A673 (cell line): ENCODE results near the gene CNFN. TPM values are rescaled to one million over a fixed set of nuclear protein-coding genes. Genes with fewer than 3 reads are reported as not detected.

ENCODE experiments used
- BruUV-seq: library from RNA; stranded (reverse); fragments of 400-500 nt; replicated peaks from 2 replicates; lab custom pipeline; 2021; lab: Mats Ljungman, UMichigan
- CTCF ChIA-PET: fragments of 300-600 bp; sonication (Branson Sonifier 250); formaldehyde crosslinking; loops from one replicate; lab custom pipeline; 2022; ENCODE audit warnings: antibody characterized with exemption; lab: Charles Lee
- POLR2A ChIA-PET: fragments of 300-600 bp; sonication (Branson Sonifier 250); formaldehyde crosslinking; loops from one replicate; lab custom pipeline; 2022; ENCODE audit warnings: antibody characterized with exemption; ENCODE audit not compliant: low non-redundant PET; lab: Charles Lee
- DNase-seq: peaks from one replicate; pipeline ENCODE4 v3.0.0-alpha.2; 2015; ENCODE audit warnings: low spot score
- H3K27ac ChIP-seq: fragments of 200-600 bp; sonication (generic); 2 replicates; pipeline ENCODE4 v1.5.1; 2016; ENCODE audit warnings: mixed run types, low read depth, mild to moderate bottlenecking, mixed read lengths, antibody characterized with exemption, low read length; ENCODE audit not compliant: poor library complexity, severe bottlenecking
- H3K27me3 ChIP-seq: fragments of 200-600 bp; sonication (generic); replicated peaks from 2 replicates; pipeline ENCODE4 v1.6.1; 2017; ENCODE audit warnings: mixed run types, low read depth, mild to moderate bottlenecking, mixed read lengths, antibody characterized with exemption, low read length; ENCODE audit not compliant: insufficient read depth, poor library complexity
- H3K36me3 ChIP-seq: fragments of 200-600 bp; sonication (generic); 2 replicates; pipeline ENCODE4 v1.6.1; 2016; ENCODE audit warnings: mixed run types, mild to moderate bottlenecking, mixed read lengths, antibody characterized with exemption, low read length; ENCODE audit not compliant: insufficient read depth, poor library complexity, severe bottlenecking
- H3K4me1 ChIP-seq: fragments of 200-600 bp; sonication (generic); 2 replicates; pipeline ENCODE4 v1.6.1; 2017; ENCODE audit warnings: mixed run types, mild to moderate bottlenecking, mixed read lengths, antibody characterized with exemption, low read length; ENCODE audit not compliant: insufficient read depth, poor library complexity, severe bottlenecking
- H3K4me3 ChIP-seq: fragments of 200-600 bp; sonication (generic); 2 replicates; pipeline ENCODE4 v1.5.1; 2016; ENCODE audit warnings: low read depth, mixed run types, mild to moderate bottlenecking, mixed read lengths, low read length; ENCODE audit not compliant: poor library complexity, severe bottlenecking
- H3K9me3 ChIP-seq: fragments of 200-600 bp; sonication (generic); 2 replicates; pipeline ENCODE4 v1.6.1; 2016; ENCODE audit warnings: mixed run types, low read depth, mild to moderate bottlenecking, mixed read lengths, antibody characterized with exemption, low read length; ENCODE audit not compliant: poor library complexity, severe bottlenecking
- EZH2 ChIP-seq: fragments of 200-600 bp; sonication (generic); IDR thresholded peaks from 2 replicates; pipeline ENCODE4 v1.6.1; 2017; ENCODE audit warnings: borderline replicate concordance, low read depth, mild to moderate bottlenecking, mixed read lengths, antibody characterized with exemption, low read length; ENCODE audit not compliant: poor library complexity, severe bottlenecking
- intact Hi-C: fragments of 100-400 bp; cut with micrococcal nuclease; formaldehyde crosslinking; loops from one replicate; pipeline ENCODE4 v1.10.0; 2022; ENCODE audit not compliant: unreplicated experiment
- total RNA-seq: library from RNA; stranded (reverse); gene quantifications from 2 replicates; pipeline ENCODE4 v1.2.3, GENCODE V29; 2021
- TF ChIP-seq, protein P1 (sequence below): fragments of 300-800, 200-600 bp; sonication (generic); conservative IDR thresholded peaks from 2 replicates; pipeline ENCODE4 v1.5.1; 2017; ENCODE audit warnings: low read depth, mild to moderate bottlenecking, antibody characterized with exemption, low read length, moderate library complexity, mixed read lengths

Gene CNFN
- total RNA-seq, 1 experiment from 2014 or later = not detected

DNA sequence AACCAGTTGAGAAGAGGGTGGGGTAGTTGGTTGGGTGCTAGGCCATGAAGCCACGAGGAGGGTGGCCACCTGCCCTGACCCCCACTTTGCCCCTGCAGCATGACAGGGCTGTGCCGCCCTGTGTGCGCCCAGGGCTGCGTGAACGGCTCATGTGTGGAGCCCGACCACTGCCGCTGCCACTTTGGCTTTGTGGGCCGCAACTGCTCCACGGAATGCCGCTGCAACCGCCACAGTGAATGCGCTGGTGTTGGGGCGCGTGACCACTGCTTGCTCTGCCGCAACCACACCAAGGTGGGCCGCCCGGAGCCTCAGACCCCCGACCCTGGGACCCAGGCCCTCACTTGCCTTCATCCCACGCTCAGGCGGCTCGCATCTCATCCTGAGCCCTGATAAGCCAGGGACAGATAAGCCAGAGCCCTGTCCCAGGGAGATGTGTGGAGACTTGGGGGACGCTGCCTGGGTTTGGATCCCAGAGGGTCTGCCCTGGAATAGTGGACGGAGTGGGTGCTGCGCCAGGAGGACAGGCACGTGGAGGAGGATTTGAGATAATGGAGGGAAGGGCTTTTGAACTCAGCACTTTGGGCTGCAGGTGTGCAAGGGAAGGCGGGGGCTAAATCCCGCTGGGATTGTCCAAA, 20.5 kb downstream of the CNFN start:
- Histone ChIP-seq H3K36me3 (no peaks in the 10 kb centered on the region), H3K4me3 (no peak overlapping the region), H3K9me3 (no peaks in the 10 kb centered on the region), H3K27ac (no peak overlapping the region), H3K27me3 (no peaks in the 10 kb centered on the region), H3K4me1 (no peaks in the 10 kb centered on the region)
- POLR2A ChIA-PET = no interaction called here
- intact Hi-C loops = no loop called here
- CTCF ChIA-PET = no interaction called here
- no peak for TF ChIP-seq EZH2
- TF ChIP-seq, protein P1, sequence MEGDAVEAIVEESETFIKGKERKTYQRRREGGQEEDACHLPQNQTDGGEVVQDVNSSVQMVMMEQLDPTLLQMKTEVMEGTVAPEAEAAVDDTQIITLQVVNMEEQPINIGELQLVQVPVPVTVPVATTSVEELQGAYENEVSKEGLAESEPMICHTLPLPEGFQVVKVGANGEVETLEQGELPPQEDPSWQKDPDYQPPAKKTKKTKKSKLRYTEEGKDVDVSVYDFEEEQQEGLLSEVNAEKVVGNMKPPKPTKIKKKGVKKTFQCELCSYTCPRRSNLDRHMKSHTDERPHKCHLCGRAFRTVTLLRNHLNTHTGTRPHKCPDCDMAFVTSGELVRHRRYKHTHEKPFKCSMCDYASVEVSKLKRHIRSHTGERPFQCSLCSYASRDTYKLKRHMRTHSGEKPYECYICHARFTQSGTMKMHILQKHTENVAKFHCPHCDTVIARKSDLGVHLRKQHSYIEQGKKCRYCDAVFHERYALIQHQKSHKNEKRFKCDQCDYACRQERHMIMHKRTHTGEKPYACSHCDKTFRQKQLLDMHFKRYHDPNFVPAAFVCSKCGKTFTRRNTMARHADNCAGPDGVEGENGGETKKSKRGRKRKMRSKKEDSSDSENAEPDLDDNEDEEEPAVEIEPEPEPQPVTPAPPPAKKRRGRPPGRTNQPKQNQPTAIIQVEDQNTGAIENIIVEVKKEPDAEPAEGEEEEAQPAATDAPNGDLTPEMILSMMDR = no peak
- DNase-seq = no peak
- no TSS peak for BruUV-seq

DNA sequence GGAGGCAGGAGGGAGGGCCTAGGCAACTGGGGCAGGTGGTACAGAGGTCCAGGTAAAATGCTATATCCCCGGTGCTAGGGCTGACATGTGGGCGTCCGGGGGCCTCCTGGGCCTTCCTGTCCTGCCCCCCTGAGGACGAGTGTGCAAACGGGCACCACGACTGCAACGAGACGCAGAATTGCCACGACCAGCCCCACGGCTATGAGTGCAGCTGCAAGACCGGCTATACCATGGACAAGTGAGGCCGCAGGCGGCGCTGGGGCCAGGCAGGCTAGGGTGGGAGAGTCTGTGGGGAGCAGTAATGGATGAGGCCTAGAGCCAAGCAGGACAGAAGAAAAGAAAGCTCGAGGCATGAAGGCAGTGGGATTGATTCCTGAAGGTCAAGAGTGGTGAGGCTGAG, 21.3 kb downstream of the CNFN start:
- TF ChIP-seq EZH2 = no peak
- TF ChIP-seq, protein P1 = no peak
- ChIA-PET CTCF (no interaction called here), POLR2A (no interaction called here)
- no peaks in the 10 kb centered on the region for H3K27me3 ChIP-seq
- no peak overlapping the region for H3K27ac ChIP-seq
- peaks cover 4% of the 10 kb centered on the region for H3K36me3 ChIP-seq
- peaks cover 3% of the 10 kb centered on the region for H3K9me3 ChIP-seq
- H3K4me3 ChIP-seq = no peak overlapping the region
- H3K4me1 ChIP-seq = no peaks in the 10 kb centered on the region
- DNase-seq = no peak
- BruUV-seq = no TSS peak
- intact Hi-C loops = no loop called here

DNA sequence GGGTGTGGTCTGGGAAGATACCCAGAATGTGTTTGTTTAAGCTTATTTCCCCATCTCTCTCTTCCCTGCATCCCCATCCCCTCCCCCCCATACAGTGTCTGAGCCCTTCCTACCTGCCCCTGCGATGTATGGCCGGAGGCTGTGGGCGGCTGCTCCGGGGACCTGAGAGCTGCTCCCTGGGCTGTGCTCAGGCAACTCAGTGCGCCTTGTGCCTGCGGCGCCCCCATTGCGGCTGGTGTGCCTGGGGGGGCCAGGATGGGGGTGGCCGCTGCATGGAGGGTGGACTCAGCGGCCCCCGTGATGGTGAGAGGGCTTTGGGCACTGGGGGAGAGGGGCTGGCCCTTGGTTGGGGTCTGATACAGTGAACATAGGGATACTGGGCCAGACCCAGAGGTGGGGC, 21.7 kb downstream of the CNFN start:
- Histone ChIP-seq H3K4me3 (no peak overlapping the region), H3K27me3 (no peaks in the 10 kb centered on the region), H3K27ac (no peak overlapping the region), H3K9me3 (peaks cover 5% of the 10 kb centered on the region), H3K4me1 (no peaks in the 10 kb centered on the region), H3K36me3 (peaks cover 8% of the 10 kb centered on the region)
- ChIA-PET POLR2A (no interaction called here), CTCF (no interaction called here)
- DNase-seq = no peak
- intact Hi-C loops = no loop called here
- no TSS peak for BruUV-seq
- TF ChIP-seq, protein P1 = no peak
- no peak for TF ChIP-seq EZH2
